SH-SY5Y (cell line): ENCODE results near the gene PDILT.

Source experiments
- GATA2 ChIP-seq: IDR thresholded peaks from 2 replicates; pipeline ENCODE4 v1.6.1; 2011; ENCODE audit warnings: mild to moderate bottlenecking, low read depth, low read length
- GATA3 ChIP-seq: IDR thresholded peaks from 2 replicates; pipeline ENCODE4 v1.6.1; 2011; ENCODE audit warnings: low read depth, mild to moderate bottlenecking, low read length, moderate library complexity

Gene PDILT

GRCh38 chr16:20318006-20318405 lies 86.5 kb downstream of the PDILT start:
- TF ChIP-seq GATA3 (no peak), GATA2 (no peak)

DNA sequence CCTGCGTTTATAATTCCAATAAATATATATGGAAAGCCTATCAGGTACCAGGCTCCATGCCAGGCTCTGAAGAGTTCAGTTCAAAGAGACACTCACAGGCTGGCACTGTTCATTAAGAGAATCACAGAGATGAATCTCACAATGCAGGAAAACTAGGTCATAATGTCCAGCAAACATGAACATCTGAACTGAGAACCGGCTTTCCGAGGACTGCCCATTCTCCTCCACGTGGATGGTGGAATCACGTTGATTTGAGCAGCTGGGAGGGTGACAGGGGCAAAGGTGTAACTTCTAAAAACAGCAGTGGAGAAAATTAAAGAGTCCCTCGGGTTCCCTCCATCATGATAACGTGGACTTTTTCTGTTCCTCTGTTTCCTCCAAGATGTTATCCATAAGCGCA lies 87.4 kb downstream of the PDILT start:
- TF ChIP-seq GATA2 (no peak), GATA3 (no peak)

DNA sequence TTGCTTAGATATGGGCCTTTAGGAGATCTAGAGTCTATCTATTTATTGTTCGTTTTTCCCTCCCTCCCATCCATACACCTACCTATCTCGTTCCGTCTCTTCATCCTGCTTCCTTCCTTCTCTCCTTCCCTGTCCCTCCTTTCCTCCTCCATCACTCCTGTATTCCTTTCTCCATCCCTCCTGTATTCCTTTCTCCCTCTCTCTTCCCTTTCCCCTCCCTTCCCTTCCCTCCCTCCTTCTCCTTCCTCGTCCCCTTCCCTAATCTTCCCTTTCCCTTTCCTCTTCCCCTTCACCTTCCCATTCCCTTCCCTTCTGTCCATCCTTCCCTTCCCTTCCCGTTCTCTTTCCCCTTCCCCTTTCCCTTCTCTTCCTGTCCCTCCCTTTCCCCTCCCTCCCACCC lies 87.8 kb downstream of the PDILT start:
- TF ChIP-seq GATA2 (no peak), GATA3 (no peak)

DNA sequence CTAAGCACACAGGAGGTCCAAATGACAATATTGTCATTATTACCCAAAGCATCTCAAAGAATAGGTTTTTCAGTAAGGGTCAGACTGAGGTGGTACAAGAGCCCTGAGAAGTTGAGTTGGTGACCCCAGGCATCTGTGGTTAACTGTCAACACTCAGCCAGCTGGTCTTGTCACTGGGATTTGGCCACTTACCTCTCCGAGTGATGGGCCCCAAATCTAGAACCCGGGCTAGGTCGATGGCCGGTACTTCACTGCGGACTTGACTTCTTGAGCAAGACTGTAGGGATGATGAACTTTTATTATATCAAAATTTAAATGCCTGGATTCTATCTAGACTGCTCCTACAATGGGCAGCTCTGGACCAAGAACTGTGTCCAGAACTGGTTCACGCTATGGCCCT lies 88.8 kb downstream of the PDILT start:
- TF ChIP-seq GATA2: no peak
- TF ChIP-seq GATA3: no peak

GRCh38 chr16:20314575-20314974 lies 90.0 kb downstream of the PDILT start:
- TF ChIP-seq GATA2 (no peak), GATA3 (no peak)

- no peak for TF ChIP-seq GATA3
- no peak for TF ChIP-seq GATA2
Observed at GRCh38 chr16:20313741-20314140, 90.8 kb downstream of the PDILT start.

DNA sequence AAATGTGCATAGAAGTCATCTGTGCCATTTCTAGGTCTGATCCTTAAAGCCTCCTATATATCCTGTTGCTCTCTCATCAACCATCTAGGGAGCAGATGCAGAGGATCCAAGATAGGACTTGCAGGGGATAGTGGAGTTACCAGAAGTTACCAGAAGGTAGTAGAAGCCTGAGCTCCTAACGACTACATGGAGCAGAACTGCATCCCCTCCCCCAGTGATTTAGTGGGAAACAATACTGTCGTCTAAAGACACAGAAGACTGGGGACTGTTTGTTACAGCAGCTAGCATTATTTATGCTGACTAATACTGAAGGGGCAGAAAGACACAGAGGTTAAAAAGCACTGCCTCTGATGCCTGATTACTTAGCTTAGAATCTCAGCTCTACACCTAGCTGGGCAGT lies 93.0 kb downstream of the PDILT start:
- TF ChIP-seq GATA2 (no peak), GATA3 (no peak)

DNA sequence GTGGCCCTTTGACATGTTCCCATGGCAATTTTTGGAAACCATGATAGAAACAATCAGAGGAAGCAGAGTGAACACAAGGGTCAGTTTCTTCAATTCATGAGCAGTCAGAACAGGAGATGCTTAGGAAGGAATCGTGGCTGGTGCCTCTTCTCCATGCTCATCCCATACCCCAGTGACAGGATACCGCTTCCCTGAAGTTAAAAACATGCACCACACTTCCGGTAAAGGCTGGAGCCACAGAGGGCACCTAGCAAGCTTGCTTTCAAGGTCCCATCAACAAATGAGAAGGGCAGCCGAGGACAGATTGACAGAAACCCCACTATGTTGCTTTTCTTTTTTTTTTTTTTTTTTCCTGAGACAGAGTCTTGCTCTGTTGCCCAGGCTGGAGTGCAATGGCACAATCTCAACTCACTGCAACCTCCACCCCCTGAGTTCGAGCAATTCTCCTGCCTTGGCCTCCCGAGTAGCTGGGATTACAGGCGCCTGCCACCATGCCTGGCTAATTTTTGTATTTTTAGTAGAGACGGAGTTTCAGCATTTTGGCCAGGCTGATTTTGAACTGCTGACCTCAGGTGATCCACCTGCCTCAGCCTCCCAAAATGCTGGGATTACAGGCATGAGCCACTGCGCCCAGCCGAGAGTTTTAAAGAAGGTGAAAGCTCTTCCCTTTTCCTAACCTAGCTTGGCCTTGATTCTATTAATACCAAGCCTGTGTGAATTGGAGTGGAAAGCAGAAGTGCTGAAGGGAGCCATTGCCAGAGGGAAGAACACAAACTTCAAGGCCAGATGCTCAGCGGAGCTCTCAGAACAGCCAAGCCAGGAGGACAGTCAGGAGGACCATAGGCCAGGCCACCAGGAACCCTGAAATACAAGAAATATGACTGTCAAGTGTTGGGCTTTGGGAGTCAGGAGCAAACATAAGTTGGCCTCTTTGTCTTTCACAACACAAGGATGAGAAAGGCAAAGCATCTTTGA lies 93.8 kb downstream of the PDILT start:
- no peak for TF ChIP-seq GATA3
- TF ChIP-seq GATA2: no peak

GRCh38 chr16:20309786-20310185 lies 94.8 kb downstream of the PDILT start:
- TF ChIP-seq GATA3: no peak
- no peak for TF ChIP-seq GATA2
